ENCODE data around the gene CHST7.

DNA sequence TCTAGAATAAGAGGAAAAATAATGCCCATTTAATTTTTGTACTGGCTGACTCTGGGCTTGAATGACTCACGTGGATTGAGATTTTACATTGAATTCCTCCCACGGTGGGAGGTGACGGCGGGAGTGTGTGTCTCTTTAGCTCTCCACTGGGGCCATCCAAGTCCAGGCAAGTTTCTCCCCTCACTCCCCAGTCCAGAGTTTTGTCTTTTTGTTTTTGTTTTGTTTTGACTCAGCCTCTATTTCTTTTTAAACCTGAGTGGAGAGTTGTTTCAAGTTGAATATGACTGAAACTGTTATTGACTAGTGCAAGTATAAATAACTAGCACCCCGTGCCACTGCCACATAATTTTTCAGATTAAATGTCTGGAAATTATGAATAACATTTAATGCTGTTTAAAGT, 13.6 kb downstream of the CHST7 start:
- no peak for TF ChIP-seq CTCF (IDR thresholded peaks at IDR 0.05)
- TF ChIP-seq POLR2A (IDR thresholded peaks at IDR 0.05) = no peak
